HepG2 (cell line): ENCODE data around the gene CRNN. TPM values are rescaled to one million over a fixed set of nuclear protein-coding genes. Genes with fewer than 3 reads are reported as not detected.

Experiments used
- ATAC-seq: fragments of 200-7000 bp; cut with Tn5 transposase; 3 replicates; pipeline ENCODE4 v1.9.1; 2020; ENCODE audit warnings: mild to moderate bottlenecking, moderate library complexity
- BruUV-seq: library from RNA; stranded (reverse); fragments of 400-500 nt; replicated peaks from 2 replicates; lab custom pipeline; 2021; lab: Mats Ljungman, UMichigan
- CTCF ChIA-PET: fragments of 300-600 bp; formaldehyde crosslinking; extraction: SDS; loops from one replicate; lab custom pipeline; 2021; ENCODE audit warnings: low total read pairs, inconsistent platforms, low intra/inter-chr PET ratio; lab: Yijun Ruan, JAX
- POLR2A ChIA-PET: fragments of 350-600 bp; sonication (Branson Sonifier 250); formaldehyde crosslinking; loops from one replicate; lab custom pipeline; 2020; ENCODE audit warnings: antibody characterized with exemption, inconsistent platforms; lab: Yijun Ruan, JAX
- DNase-seq: peaks from one replicate; pipeline ENCODE4 v3.0.0-alpha.2; 2015; ENCODE audit warnings: low spot score
- FAIRE-seq: peaks from 3 replicates; lab custom pipeline; 2011; peaks lifted over from hg19 to GRCh38; lab: Jason Lieb, UNC
- H2AFZ ChIP-seq: one replicate; pipeline ENCODE4 v1.6.1; 2011; ENCODE audit warnings: low read length, inconsistent platforms
- H3K27ac ChIP-seq: fragments of 300-600 bp; 3 replicates; pipeline ENCODE4 v1.8.0; 2011; ENCODE audit warnings: mixed run types, mild to moderate bottlenecking, mixed read lengths, low read length, inconsistent platforms; ENCODE audit not compliant: insufficient read depth; ENCODE audit errors: extremely low read length
- H3K27me3 ChIP-seq, 2 experiments: fragments of 200-600 bp in 1 of 2; 2 replicates in 1 of 2; 3 replicates in 1 of 2; pipeline versions ENCODE4 v1.6.0 to v1.8.0; 2011; ENCODE audit warnings: low read length in 2 of 2, mild to moderate bottlenecking in 2 of 2, moderate library complexity in 2 of 2, inconsistent platforms in 1 of 2; ENCODE audit not compliant: insufficient read depth in 2 of 2, control insufficient read depth in 1 of 2
- H3K36me3 ChIP-seq, 2 experiments: fragments of 200-600 bp in 1 of 2; replicated peaks in 1 of 2; 2 replicates in 1 of 2; 3 replicates in 1 of 2; pipeline versions ENCODE4 v1.5.1 to v1.8.0; 2011; ENCODE audit warnings: low read length in 2 of 2, inconsistent platforms in 1 of 2; ENCODE audit not compliant: insufficient read depth in 2 of 2, control insufficient read depth in 1 of 2
- H3K4me1 ChIP-seq: 2 replicates; pipeline ENCODE4 v1.5.1; 2012; ENCODE audit warnings: low read length, inconsistent platforms; ENCODE audit not compliant: insufficient read depth
- H3K4me2 ChIP-seq: 2 replicates; pipeline ENCODE4 v1.6.0; 2011; ENCODE audit warnings: low read depth, low read length, inconsistent platforms
- H3K4me3 ChIP-seq, 3 experiments: fragments of 200-600 bp in 1 of 3; sonication (generic), shearing (Covaris generic) in 1 of 3; replicated peaks in 1 of 3; 2 replicates each; pipeline ENCODE4 v1.5.1; 2011 to 2016; ENCODE audit warnings: low read length in 3 of 3, inconsistent platforms in 2 of 3, low read depth in 2 of 3, mild to moderate bottlenecking in 2 of 3, control low read depth in 1 of 3, mixed read lengths in 1 of 3; ENCODE audit not compliant: insufficient read depth in 1 of 3
- H3K79me2 ChIP-seq: one replicate; pipeline ENCODE4 v1.6.1; 2011; ENCODE audit warnings: low read length, inconsistent platforms; ENCODE audit not compliant: insufficient read depth
- H3K9ac ChIP-seq: 2 replicates; pipeline ENCODE4 v1.6.0; 2011; ENCODE audit warnings: mild to moderate bottlenecking, low read depth, low read length, inconsistent platforms; ENCODE audit not compliant: insufficient read depth
- H3K9me3 ChIP-seq: 2 replicates; pipeline ENCODE4 v1.5.1; 2012; ENCODE audit warnings: mild to moderate bottlenecking, low read length
- H4K20me1 ChIP-seq: 2 replicates; pipeline ENCODE4 v1.6.0; 2011; ENCODE audit warnings: inconsistent platforms, mild to moderate bottlenecking, low read length, moderate library complexity; ENCODE audit not compliant: insufficient read depth
- GABPB1 ChIP-seq: IDR thresholded peaks from 2 replicates; pipeline ENCODE4 v1.6.1; 2016; ENCODE audit warnings: mild to moderate bottlenecking, missing genetic modification reagents, moderate library complexity, missing compliant biosample characterization
- KDM5A ChIP-seq: fragments of 200-600 bp; sonication (generic); IDR thresholded peaks from 2 replicates; pipeline ENCODE4 v1.7.0; 2018; ENCODE audit warnings: antibody characterized with exemption, mild to moderate bottlenecking, low read length, borderline replicate concordance
- ZBTB39 ChIP-seq: sonication (generic); formaldehyde crosslinking; IDR thresholded peaks from 2 replicates; pipeline ENCODE4 v1.5.0; 2020; ENCODE audit warnings: missing genetic modification reagents
- ZFP90 ChIP-seq: sonication (generic); formaldehyde crosslinking; IDR thresholded peaks from 2 replicates; pipeline ENCODE4 v1.8.0; 2022; ENCODE audit warnings: missing genetic modification reagents, mild to moderate bottlenecking, inconsistent platforms, borderline replicate concordance
- ZMYM3 ChIP-seq: sonication (generic); formaldehyde crosslinking; IDR thresholded peaks from 2 replicates; pipeline ENCODE4 v1.5.1; 2020; ENCODE audit warnings: mild to moderate bottlenecking, missing genetic modification reagents
- ZNF317 ChIP-seq: sonication (generic); formaldehyde crosslinking; IDR thresholded peaks from 2 replicates; pipeline ENCODE4 v1.5.0; 2020; ENCODE audit warnings: mild to moderate bottlenecking, missing genetic modification reagents
- ZNF878 ChIP-seq: sonication (generic); formaldehyde crosslinking; IDR thresholded peaks from 2 replicates; pipeline ENCODE4 v1.8.1; 2023; ENCODE audit warnings: mild to moderate bottlenecking, missing genetic modification reagents, moderate library complexity
- WGBS: methylation state at CpG from one replicate; pipeline ENCODE4 v1.1.6; 2017; ENCODE audit warnings: low lambda C conversion rate; 5-methylcytosine and 5-hydroxymethylcytosine counted together
- in situ Hi-C: cut with HindIII; loops from 2 replicates; pipeline ENCODE4 v1.10.0; 2017; ENCODE audit warnings: low pct_unique_long_range_greater_than_20kb; ENCODE audit not compliant: extremely low pct_ligation_motif_present
- intact Hi-C: fragments of 100-400 bp; cut with micrococcal nuclease; formaldehyde crosslinking; loops from one replicate; pipeline ENCODE4 v1.10.0; 2022; ENCODE audit not compliant: unreplicated experiment
- polyA plus RNA-seq, 8 experiments: library from polyadenylated mRNA; depleted of rRNA in 3 of 8; stranded (reverse) in 7 of 8; unstranded in 1 of 8; fragments of >200 nt; fragmentation: Illumina TruSeq in 4 of 8; extraction: Trizol in 4 of 8; gene quantifications; 2 replicates each; pipeline versions ENCODE4 v1.2.1 to v1.2.3, GENCODE V29; 2011 to 2016; ENCODE audit warnings: low read depth in 4 of 8, missing spikeins in 1 of 8, mixed read lengths in 1 of 8; ENCODE audit not compliant: insufficient read depth in 1 of 8
- total RNA-seq, 5 experiments: library from RNA; depleted of rRNA; stranded (reverse); fragments of >200 nt; fragmentation: Illumina TruSeq; extraction: Trizol; gene quantifications; 2 replicates each; pipeline ENCODE4 v1.2.3, GENCODE V29; 2016; ENCODE audit warnings: low read depth in 1 of 5
- TF ChIP-seq, protein P1 (sequence below): sonication (generic); formaldehyde crosslinking; IDR thresholded peaks from 2 replicates; pipeline ENCODE4 v1.5.1; 2020; ENCODE audit warnings: missing genetic modification reagents, mild to moderate bottlenecking, borderline replicate concordance
- TF ChIP-seq, protein P2 (sequence below): sonication (generic); formaldehyde crosslinking; conservative IDR thresholded peaks from 2 replicates; pipeline ENCODE4 v1.4.0; 2020; ENCODE audit warnings: missing genetic modification reagents

Gene CRNN
- total and polyA plus RNA-seq, 2 of the 13 experiments (the other 11 are each of a cell fraction or from before 2014, with no cell fraction given) = not detected

DNA sequence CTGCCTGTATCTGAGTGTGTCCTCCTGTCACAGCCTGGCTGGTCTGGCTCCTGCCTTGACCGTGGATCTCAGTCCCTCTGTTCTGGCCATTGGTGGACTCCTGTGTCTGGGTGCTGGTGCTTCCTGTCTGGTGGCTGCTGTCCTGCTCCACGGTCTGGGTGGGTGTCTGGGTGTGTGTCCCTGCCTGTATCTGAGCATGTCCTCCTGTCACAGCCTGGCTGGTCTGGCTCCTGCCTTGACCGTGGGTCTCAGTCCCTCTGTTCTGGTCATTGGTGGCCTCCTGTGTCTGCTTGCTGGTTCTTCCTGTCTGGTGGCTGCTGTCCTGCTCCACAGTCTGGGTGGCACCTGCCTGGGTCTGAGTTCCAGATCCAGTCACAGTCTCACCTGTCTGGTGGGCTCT, 4.0 kb downstream of the CRNN start (continued):
- TF ChIP-seq ZBTB39 (CRISPR knock-in tag) (no peak), ZFP90 (no peak), GABPB1 (CRISPR knock-in tag) (no peak), ZNF317 (CRISPR knock-in tag) (no peak)
- TF ChIP-seq, protein P1, sequence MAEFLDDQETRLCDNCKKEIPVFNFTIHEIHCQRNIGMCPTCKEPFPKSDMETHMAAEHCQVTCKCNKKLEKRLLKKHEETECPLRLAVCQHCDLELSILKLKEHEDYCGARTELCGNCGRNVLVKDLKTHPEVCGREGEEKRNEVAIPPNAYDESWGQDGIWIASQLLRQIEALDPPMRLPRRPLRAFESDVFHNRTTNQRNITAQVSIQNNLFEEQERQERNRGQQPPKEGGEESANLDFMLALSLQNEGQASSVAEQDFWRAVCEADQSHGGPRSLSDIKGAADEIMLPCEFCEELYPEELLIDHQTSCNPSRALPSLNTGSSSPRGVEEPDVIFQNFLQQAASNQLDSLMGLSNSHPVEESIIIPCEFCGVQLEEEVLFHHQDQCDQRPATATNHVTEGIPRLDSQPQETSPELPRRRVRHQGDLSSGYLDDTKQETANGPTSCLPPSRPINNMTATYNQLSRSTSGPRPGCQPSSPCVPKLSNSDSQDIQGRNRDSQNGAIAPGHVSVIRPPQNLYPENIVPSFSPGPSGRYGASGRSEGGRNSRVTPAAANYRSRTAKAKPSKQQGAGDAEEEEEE (CRISPR knock-in tag) = no peak
- TF ChIP-seq, protein P2, sequence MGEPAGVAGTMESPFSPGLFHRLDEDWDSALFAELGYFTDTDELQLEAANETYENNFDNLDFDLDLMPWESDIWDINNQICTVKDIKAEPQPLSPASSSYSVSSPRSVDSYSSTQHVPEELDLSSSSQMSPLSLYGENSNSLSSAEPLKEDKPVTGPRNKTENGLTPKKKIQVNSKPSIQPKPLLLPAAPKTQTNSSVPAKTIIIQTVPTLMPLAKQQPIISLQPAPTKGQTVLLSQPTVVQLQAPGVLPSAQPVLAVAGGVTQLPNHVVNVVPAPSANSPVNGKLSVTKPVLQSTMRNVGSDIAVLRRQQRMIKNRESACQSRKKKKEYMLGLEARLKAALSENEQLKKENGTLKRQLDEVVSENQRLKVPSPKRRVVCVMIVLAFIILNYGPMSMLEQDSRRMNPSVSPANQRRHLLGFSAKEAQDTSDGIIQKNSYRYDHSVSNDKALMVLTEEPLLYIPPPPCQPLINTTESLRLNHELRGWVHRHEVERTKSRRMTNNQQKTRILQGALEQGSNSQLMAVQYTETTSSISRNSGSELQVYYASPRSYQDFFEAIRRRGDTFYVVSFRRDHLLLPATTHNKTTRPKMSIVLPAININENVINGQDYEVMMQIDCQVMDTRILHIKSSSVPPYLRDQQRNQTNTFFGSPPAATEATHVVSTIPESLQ = no peak

- Histone ChIP-seq H3K79me2 (no peaks in the 10 kb centered on the region), H4K20me1 (no peaks in the 10 kb centered on the region), H3K9ac (no peak overlapping the region), H3K9me3 (no peaks in the 10 kb centered on the region), H3K36me3 (no peaks in the 10 kb centered on the region), H3K4me2 (no peak overlapping the region)
- ATAC-seq (no peak), DNase-seq (no peak), FAIRE-seq (no peak)
- no TSS peak for BruUV-seq
- TF ChIP-seq KDM5A = no peak
- TF ChIP-seq ZNF878 = no peak
- TF ChIP-seq ZMYM3 (CRISPR knock-in tag) = no peak
- TF ChIP-seq, all 625 proteins: peak for 0
- Histone ChIP-seq H3K4me1 (no peaks in the 10 kb centered on the region), H3K27me3 (peaks cover 0 to 5% of the 10 kb centered on the region in 2 experiments; a peak in 1 of 5 replicates), H3K4me3 (no peak overlapping the region), H3K27ac (no peak overlapping the region), H2AFZ (no peak overlapping the region)
- intact Hi-C loops (no loop called here), in situ Hi-C loops (loop anchor here (5.0 kb wide), 1 partner anchor 39 kb away; no protein-coding TSS in a partner anchor)
- 24% methylated on average over 4 of the region's 4 CpGs for WGBS
- ChIA-PET POLR2A (no interaction called here), CTCF (no interaction called here)
These were observed 5.4 kb downstream of the CRNN start for GRCh38 chr1:152408664-152409063.
